Measurements from ENCODE around the gene HBP1.

DNA sequence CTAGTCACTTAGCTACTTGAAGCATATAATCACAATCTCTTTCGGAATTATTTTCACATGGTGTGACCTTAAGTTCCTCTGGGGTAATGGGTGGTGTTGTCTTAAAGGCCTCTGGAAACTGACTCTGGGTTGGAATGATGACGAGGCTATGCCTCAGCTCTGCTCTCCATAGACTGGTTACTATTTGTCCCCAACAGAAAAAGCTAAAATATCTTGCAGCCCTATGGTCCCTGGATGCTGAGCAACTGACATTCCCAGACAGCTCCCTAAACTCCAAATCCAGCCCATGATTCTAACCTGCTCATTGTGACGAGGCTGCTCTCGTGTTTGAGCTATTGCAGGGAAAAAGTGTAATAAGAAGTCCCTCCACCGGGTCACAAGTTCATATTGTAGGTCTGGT lies 51.6 kb downstream of the HBP1 start:
- TF ChIP-seq, protein P1, sequence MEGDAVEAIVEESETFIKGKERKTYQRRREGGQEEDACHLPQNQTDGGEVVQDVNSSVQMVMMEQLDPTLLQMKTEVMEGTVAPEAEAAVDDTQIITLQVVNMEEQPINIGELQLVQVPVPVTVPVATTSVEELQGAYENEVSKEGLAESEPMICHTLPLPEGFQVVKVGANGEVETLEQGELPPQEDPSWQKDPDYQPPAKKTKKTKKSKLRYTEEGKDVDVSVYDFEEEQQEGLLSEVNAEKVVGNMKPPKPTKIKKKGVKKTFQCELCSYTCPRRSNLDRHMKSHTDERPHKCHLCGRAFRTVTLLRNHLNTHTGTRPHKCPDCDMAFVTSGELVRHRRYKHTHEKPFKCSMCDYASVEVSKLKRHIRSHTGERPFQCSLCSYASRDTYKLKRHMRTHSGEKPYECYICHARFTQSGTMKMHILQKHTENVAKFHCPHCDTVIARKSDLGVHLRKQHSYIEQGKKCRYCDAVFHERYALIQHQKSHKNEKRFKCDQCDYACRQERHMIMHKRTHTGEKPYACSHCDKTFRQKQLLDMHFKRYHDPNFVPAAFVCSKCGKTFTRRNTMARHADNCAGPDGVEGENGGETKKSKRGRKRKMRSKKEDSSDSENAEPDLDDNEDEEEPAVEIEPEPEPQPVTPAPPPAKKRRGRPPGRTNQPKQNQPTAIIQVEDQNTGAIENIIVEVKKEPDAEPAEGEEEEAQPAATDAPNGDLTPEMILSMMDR (IDR thresholded peaks at IDR 0.05; ENCODE audit: low read depth, low read length): no peak
- no peak for TF ChIP-seq POLR2A (IDR thresholded peaks at IDR 0.05; ENCODE audit: extremely low read depth, insufficient read length)
- TF ChIP-seq, protein P2, sequence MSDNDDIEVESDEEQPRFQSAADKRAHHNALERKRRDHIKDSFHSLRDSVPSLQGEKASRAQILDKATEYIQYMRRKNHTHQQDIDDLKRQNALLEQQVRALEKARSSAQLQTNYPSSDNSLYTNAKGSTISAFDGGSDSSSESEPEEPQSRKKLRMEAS (IDR thresholded peaks at IDR 0.05; ENCODE audit: low read depth, low read length): no peak

Measured in NB4 (cell line).